NT2/D1 (cell line): ENCODE results near the gene STX11.

Experiments
- SUZ12 ChIP-seq: IDR thresholded peaks from 2 replicates; pipeline ENCODE4 v1.6.1; 2011; ENCODE audit not compliant: insufficient read length, insufficient read depth; ENCODE audit errors: extremely low read depth
- YY1 ChIP-seq: IDR thresholded peaks from 2 replicates; pipeline ENCODE4 v1.6.1; 2011; ENCODE audit not compliant: insufficient read length, insufficient read depth
- ZNF274 ChIP-seq: IDR thresholded peaks from 2 replicates; pipeline ENCODE4 v1.6.1; 2011; ENCODE audit warnings: mild to moderate bottlenecking, low read depth, low read length

DNA sequence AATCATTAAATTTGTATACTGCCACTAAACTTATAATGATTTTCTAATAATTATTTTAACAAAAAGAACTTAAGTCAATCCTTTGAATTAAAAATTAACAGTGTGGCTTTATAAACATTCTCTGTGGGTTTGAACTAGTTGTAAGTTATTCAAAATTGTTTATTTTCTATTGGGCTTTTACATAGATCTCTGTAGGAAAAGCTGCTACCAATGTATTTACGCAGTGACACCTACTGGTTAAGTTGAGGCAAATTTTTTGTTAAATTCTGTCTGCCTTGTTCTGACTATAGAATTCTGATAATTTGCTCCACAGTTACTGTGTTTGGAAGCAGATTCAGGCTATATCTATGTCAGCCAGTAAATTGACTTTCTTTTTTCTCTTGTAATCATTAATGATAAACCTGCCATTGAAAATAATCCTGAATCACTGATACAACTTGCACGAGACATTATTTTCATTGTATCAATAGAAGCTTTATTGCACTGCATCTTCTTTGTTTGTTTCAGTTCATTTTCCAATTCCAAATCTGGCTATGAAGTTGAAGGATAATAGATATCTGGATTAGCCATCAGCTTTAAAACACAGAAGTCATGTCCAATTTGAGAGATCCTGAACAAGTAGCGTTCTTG, 68.9 kb downstream of the STX11 start:
- TF ChIP-seq ZNF274 (no peak), YY1 (no peak), SUZ12 (no peak)
